Stimulated activated CD4-positive, alpha-beta T cell treated with anti-CD3 and anti-CD28 coated beads, TNF-alpha, amount 100 ng/mL, for 4 hours (primary cell): ENCODE measurements around the gene ST6GAL1.
"Not testable (repeated sequence)": the region's sequence is repeated elsewhere in the genome, so short reads cannot be mapped to it uniquely, and the experiment has no call there.

Source experiments
- DNase-seq, 3 experiments: peaks; one replicate each; pipeline ENCODE4 v3.0.0-alpha.2; 2020; ENCODE audit warnings: low read depth in 3 of 3

The ST6GAL1 gene

DNA sequence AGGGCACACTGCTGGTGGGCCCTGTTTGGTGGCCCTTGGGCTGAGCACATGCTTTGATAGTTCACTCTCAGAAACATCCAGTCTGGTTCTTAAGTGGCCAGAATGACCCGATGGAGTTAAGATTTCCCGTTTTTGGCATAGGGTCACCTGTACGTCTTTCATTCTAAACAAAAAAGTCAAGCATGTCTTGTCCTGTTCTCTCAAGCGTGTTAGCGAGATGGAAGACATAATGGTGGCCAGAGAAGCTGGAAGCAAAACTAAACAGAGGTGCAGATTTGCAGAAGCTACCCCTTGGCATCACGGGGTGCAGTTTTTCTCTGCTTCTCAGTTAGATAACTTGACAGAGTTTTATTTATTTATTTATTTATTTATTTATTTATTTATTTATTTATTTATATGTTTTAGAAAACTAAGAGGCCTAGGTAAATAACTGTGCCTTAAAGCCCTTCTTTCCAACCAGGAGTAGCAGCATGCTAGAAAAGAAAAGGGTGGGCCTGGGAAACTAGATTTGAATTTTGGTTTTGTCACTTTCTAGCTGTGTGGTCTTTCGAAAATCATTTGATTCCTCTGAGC lies 63.0 kb downstream of the ST6GAL1 start:
- no peak for DNase-seq

GRCh38 chr3:186994000-186994955 lies 64.0 kb downstream of the ST6GAL1 start:
- DNase-seq: no peak

GRCh38 chr3:186996356-186996755 lies 66.0 kb downstream of the ST6GAL1 start:
- DNase-seq: no peak

DNA sequence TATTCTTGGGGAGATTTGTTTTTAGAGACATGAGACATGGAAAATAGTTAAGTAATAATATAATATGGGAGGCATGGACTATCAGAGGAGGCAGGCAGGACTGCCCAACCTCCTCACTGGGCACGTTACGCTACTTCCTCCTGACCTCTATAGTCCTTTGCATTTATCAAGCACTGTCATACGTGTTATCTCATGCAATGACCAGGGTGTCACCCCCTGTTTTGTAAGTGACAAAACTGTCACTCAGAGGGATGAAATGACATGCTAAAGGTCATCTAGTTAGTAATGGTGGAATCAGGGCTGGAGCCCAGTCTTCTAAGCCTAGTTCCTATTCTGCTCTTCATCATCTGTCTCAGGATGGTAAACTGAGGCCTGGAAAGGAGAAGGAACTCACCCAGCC lies 66.7 kb downstream of the ST6GAL1 start:
- DNase-seq: no peak

DNA sequence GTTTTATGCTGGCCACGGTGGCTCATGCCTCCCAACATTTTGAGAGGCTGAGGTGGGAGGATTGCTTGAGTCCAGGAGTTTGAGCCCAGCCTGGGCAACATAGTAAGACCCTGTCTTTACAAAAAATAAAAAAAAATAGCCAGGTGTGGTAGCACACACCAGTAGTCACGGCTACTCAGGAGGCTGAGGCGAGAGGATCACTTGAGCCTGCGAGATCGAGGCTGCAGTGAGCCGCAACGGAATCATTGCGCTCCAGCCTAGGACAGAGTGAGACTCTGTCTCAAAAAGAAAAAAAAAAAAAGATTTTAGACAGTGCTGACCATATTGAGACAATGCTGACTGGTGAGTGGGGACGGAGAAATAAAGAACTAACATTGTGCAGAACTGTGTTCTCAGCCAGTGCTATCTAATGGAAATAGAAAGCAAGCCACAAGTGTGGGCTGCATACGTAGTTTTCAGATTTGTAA lies 67.2 kb downstream of the ST6GAL1 start:
- no peak for DNase-seq

DNA sequence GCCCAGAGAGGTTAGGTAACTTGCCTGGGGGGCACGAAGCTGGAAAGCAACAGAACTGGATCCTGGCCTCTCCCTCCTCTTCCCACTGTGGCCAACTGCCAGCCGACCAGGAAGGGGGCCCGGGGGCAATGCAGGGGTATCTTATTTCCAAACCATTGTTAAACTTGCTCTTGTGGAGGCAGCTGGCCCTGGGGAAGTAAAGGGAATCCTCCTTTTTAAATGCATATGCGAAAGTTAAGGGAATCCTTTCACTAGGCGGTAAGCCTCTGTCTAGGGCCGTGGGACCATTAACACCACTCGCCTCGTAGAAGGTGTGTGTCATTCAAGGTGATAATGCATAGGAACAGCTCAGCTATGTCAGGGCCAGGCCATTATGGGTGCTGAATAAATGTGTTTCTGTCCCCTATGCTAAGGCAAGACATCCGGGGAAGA lies 68.6 kb downstream of the ST6GAL1 start:
- DNase-seq: no peak

- DNase-seq: no peak
Measured at GRCh38 chr3:187000711-187001151, 70.4 kb downstream of the ST6GAL1 start.

DNA sequence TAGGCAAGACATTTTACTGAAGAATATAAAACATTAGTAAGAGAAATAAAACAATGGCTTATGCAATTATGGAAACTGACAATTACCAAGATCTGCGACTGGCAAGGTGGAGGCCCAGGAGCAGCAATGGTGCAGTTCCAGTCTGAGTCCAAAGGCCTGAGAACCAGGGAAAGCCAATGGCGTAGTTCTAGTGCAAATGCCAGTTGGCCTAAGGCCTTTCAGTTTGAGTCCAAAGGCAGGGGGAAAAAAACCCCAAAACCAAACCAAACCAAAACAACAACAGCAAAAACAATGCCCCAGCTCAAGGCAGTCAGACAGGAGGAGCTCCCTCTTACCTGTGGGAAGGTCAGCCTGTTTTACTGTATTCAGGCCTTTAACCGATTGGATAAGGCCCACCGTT lies 72.6 kb downstream of the ST6GAL1 start:
- no peak for DNase-seq

DNA sequence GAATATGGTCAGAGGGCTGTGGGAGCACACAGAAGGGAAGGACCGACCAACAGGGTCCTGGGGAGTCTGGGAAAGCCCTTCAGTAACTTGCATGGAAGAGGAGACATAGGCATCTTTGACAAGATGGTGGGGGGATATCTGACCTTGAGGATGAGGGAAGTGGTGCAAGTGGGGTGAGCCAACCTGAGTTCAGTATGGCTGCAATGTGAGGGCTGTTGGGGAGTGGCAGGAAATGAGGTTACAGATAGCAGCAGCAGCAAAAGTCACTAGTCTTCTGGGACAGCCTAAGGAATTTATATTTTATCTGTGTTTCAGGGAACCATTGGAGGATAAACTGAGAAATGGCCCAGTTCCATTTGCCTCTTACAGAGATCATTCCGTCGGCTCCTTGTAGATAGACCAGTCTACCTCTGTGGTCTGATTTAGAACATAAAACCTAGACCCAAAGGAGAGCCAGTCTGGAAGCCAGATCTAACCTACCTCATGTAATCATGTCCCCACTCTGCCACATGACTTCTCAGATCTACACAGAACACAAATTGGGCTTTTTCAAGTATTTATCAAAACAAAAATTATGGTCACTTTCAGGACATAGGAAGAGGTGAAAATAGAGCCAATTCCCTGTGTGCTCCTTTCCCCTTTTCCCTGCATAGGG lies 75.6 kb downstream of the ST6GAL1 start:
- DNase-seq: no peak

GRCh38 chr3:187006864-187007630 lies 76.7 kb downstream of the ST6GAL1 start:
- no peak for DNase-seq

DNA sequence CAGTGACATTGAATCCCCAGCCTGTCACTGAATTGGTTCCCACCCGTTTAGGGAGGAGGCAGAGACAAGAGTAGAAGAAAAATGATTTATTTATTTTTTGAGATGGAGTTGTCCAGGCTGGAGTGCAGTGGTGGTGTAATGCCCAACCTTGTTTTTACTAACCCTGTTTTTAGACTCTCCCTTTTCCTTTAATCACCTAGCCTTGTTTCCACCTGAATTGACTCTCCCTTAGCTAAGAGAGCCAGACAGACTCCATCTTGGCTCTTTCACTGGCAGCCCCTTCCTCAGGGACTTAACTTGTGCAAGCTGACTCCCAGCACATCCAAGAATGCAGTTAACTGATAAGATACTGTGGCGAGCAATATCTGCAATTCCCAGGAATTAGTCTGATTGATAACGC lies 80.1 kb downstream of the ST6GAL1 start:
- DNase-seq: not testable (repeated sequence)

DNA sequence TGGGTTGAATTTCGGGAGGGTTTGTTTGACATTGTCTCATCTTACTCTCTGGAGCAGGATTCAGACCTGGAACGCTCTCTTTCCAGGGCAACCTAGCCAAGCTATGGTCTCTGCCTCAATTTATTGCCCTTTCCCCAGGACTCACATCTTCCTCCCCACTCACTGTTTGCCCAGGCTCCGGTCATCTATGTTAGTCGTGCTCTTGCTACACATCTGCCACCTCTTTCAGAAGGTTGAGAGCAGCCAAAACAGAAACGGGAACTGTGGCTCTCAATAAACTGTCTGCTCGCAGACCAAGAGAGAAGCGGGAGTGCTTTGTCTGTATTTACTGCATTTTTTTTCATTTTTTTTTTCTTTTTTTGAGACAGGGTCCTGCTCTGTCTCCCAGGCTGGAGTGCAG lies 81.6 kb downstream of the ST6GAL1 start:
- no peak for DNase-seq

- DNase-seq: peak; percentile 29 to 31 (median 29)
Measured at GRCh38 chr3:187012609-187013051, 82.3 kb downstream of the ST6GAL1 start.

- no peak for DNase-seq
Measured at GRCh38 chr3:187013159-187013716, 82.9 kb downstream of the ST6GAL1 start.

DNA sequence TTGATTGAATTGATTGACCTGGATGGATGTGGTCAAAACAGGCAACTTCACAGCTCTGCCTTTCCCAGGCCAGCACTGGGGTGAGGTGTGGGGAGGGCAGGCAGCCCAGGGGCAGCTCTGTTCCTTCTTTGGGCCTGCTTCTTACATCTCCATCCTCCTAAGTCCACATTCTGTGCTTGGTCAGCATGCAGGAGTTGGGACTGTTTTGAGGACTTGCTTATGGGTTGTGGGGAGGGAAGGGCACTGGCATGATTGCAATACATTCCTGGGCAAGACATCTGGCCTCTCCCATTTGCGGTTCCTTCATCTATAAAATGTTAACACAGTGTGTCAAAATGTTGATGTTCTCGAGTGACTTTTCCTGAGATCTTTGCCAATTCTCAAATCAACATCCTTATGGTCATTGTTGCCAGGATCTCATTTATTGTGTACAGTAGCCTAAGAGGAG lies 84.1 kb downstream of the ST6GAL1 start:
- DNase-seq: no peak

DNA sequence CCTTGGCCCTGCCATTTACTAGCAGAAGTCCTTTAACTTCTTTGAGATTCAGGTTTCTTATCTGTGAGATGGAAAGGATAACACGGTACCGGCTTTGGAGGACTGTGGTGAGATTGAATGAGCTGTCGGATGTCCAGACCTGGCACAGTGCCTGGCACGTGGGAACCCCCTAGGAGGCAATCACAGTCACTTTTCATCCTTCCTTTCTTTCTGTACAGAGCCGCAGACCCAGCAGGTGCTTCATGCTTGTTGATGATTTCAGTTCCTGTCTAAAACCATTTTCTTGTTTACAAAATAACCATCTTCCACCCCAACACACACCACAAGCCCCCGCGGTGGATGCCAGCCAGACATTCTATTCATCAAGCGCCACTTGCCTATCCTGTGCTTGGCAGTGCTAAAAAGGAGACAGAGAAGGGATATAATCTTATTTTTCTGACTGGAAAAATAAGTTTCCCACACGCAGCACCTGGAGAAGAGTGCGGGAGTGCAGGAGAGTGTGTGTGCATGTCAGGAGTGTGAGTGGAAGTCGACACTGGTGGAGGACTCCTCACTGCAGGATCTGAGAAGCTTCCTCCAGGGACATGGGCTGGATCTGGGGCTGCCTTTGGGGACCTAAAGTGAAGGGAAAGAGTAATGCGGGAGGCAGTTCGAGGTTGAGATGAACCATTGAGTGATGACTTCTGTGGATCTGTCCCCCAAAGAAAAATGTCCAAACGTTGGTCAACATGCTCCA lies 85.7 kb downstream of the ST6GAL1 start:
- DNase-seq: no peak

DNA sequence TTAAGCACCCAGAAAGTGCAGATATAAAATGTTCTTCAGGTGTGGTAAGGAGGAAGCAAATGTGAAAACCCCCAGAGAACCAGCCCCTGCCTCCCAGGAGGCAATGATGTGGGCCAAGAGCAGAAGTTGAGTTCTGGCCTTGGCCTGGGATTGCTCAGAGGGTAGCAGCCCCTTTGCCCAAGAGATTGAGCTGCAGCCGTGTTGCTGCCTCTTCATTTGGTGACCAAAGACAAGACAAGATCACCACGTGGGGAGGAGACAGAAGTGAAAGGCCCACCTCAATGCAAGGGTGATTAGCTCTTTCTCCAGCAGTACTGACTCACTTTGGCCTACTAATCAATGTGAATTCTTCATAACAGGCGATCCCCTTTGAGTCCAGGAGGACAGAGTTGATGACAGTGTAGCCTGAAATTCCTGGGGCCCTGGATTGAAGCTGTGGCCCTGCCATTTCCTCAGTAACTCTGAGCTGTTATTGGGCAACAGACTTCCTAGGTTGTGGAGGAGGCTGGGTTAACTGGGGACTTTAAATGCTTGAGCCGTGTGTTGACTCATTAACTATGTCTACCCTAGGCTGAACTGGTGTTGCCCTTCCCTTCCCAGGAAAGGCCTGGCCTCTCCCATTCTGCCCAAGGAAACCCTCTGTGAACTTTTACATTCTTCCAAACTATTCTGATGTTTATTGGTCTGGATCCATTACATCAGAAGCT lies 86.5 kb downstream of the ST6GAL1 start:
- DNase-seq: no peak

DNA sequence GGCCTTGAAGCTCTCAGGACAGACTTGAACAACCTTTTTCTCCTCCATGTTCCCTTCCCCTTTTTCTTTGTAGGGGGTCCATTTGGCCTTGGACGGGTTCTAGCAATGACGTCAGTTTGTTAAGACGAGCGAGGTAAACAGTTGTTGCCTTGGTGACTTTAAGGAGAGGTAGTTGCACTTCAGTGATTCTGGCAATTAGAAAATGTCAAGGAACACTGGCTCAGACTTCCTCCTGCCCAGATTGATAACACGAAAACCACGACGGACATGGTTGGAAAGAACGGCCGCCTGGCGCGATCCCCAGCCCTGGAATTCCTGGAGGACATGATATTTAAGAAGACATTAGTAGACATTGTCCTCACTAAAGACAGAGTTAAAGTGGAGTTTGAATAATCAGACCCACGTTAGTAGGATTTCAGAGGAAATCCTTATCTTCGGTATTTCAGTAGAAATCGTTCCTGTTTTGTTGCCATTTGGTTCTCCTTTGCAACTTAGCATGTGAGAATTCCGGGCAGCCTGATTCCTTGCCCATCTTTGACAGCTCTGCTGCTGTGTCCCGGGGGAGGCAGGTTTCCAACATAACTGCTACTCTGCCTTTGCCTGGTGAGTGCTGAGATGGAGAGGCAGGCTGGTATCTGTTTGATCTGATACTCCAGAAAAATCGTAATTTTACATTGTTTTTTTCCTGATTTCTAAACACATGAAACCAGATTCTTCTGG lies 87.3 kb downstream of the ST6GAL1 start:
- DNase-seq: no peak

GRCh38 chr3:187019542-187020072 lies 89.3 kb downstream of the ST6GAL1 start:
- no peak for DNase-seq
